H9 (cell line): Measurements from ENCODE around the gene FAM219B. TPM values are rescaled to one million over a fixed set of nuclear protein-coding genes. Genes with fewer than 3 reads are reported as not detected.

ENCODE experiments used
- DNase-seq: peaks from one replicate; pipeline ENCODE4 v3.0.0-alpha.2; 2017
- H2AFZ ChIP-seq: one replicate; pipeline ENCODE4 v1.6.1; 2013; ENCODE audit warnings: mild to moderate bottlenecking, low read length, control low read depth, moderate library complexity
- H2AK5ac ChIP-seq: 2 replicates; pipeline ENCODE4 v1.6.1; 2013; ENCODE audit warnings: low read length, control low read depth, mixed read lengths; ENCODE audit not compliant: insufficient read length
- H2BK120ac ChIP-seq: one replicate; pipeline ENCODE4 v1.6.1; 2013; ENCODE audit warnings: low read depth, mild to moderate bottlenecking, low read length, control low read depth, inconsistent platforms; ENCODE audit not compliant: poor library complexity, severe bottlenecking
- H2BK12ac ChIP-seq: 2 replicates; pipeline ENCODE4 v1.6.1; 2013; ENCODE audit warnings: low read length, control low read depth, mixed read lengths, low read depth; ENCODE audit not compliant: insufficient read length
- H2BK15ac ChIP-seq: 2 replicates; pipeline ENCODE4 v1.6.1; 2013; ENCODE audit warnings: low read depth, low read length, control low read depth
- H2BK20ac ChIP-seq: one replicate; pipeline ENCODE4 v1.6.1; 2013; ENCODE audit warnings: low read depth, mild to moderate bottlenecking, low read length, control low read depth, inconsistent platforms; ENCODE audit not compliant: poor library complexity, severe bottlenecking
- H2BK5ac ChIP-seq: 2 replicates; pipeline ENCODE4 v1.6.1; 2013; ENCODE audit warnings: low read length, control low read depth, mixed read lengths; ENCODE audit not compliant: insufficient read length
- H3K14ac ChIP-seq: 2 replicates; pipeline ENCODE4 v1.6.1; 2013; ENCODE audit warnings: low read length, control low read depth; ENCODE audit not compliant: insufficient read depth
- H3K18ac ChIP-seq: 2 replicates; pipeline ENCODE4 v1.6.1; 2013; ENCODE audit warnings: low read depth, mild to moderate bottlenecking, mixed read lengths, low read length, control low read depth; ENCODE audit not compliant: insufficient read length
- H3K23ac ChIP-seq: 2 replicates; pipeline ENCODE4 v1.6.1; 2013; ENCODE audit warnings: low read length, control low read depth, mixed read lengths, low read depth; ENCODE audit not compliant: insufficient read length
- H3K23me2 ChIP-seq: 2 replicates; pipeline ENCODE4 v1.6.1; 2013; ENCODE audit warnings: low read depth, mild to moderate bottlenecking, mixed read lengths, low read length, control low read depth; ENCODE audit not compliant: insufficient read length, poor library complexity, severe bottlenecking
- H3K27ac ChIP-seq: 2 replicates; pipeline ENCODE4 v1.5.1; 2013; ENCODE audit warnings: low read length, control low read depth, mixed read lengths, low read depth; ENCODE audit not compliant: insufficient read length
- H3K27me3 ChIP-seq: 2 replicates; pipeline ENCODE4 v1.6.1; 2013; ENCODE audit warnings: low read length, control low read depth, inconsistent platforms; ENCODE audit not compliant: insufficient read depth
- H3K4ac ChIP-seq: 2 replicates; pipeline ENCODE4 v1.6.1; 2013; ENCODE audit warnings: low read depth, mild to moderate bottlenecking, control low read depth, inconsistent platforms, low read length, moderate library complexity
- H3K4me1 ChIP-seq: 2 replicates; pipeline ENCODE4 v1.6.1; 2013; ENCODE audit warnings: low read length, control low read depth, inconsistent platforms; ENCODE audit not compliant: insufficient read depth
- H3K4me2 ChIP-seq: 2 replicates; pipeline ENCODE4 v1.6.1; 2013; ENCODE audit warnings: low read length, control low read depth, mixed read lengths; ENCODE audit not compliant: insufficient read length, insufficient read depth
- H3K56ac ChIP-seq: 2 replicates; pipeline ENCODE4 v1.6.1; 2013; ENCODE audit warnings: low read depth, mild to moderate bottlenecking, mixed read lengths, low read length, control low read depth; ENCODE audit not compliant: insufficient read length
- H3K79me1 ChIP-seq: 2 replicates; pipeline ENCODE4 v1.6.1; 2013; ENCODE audit warnings: low read depth, mild to moderate bottlenecking, moderate library complexity, low read length, control low read depth, inconsistent platforms; ENCODE audit not compliant: insufficient read depth, poor library complexity, severe bottlenecking
- H3K79me2 ChIP-seq: 2 replicates; pipeline ENCODE4 v1.6.1; 2013; ENCODE audit warnings: low read length, control low read depth, inconsistent platforms; ENCODE audit not compliant: insufficient read depth
- H3K9ac ChIP-seq: 2 replicates; pipeline ENCODE4 v1.6.1; 2013; ENCODE audit warnings: low read length, control low read depth, mixed read lengths; ENCODE audit not compliant: insufficient read length; ENCODE audit errors: extremely low read depth
- H3K9me3 ChIP-seq: one replicate; pipeline ENCODE4 v1.6.1; 2013; ENCODE audit warnings: low read depth, low read length, inconsistent platforms; ENCODE audit not compliant: control insufficient read depth
- H3T11ph ChIP-seq: one replicate; pipeline ENCODE4 v1.6.1; 2013; ENCODE audit warnings: mild to moderate bottlenecking, low read length, control low read depth, inconsistent platforms
- H4K20me1 ChIP-seq: one replicate; pipeline ENCODE4 v1.6.1; 2013; ENCODE audit not compliant: control insufficient read depth, insufficient read length, insufficient read depth
- H4K5ac ChIP-seq: 2 replicates; pipeline ENCODE4 v1.6.1; 2013; ENCODE audit warnings: low read depth, mild to moderate bottlenecking, mixed read lengths, low read length, control low read depth; ENCODE audit not compliant: insufficient read length
- H4K8ac ChIP-seq: replicated peaks from 2 replicates; pipeline ENCODE4 v1.6.1; 2013; ENCODE audit warnings: low read length, control low read depth, mixed read lengths, low read depth; ENCODE audit not compliant: insufficient read length
- H4K91ac ChIP-seq: 2 replicates; pipeline ENCODE4 v1.6.1; 2013; ENCODE audit warnings: low read depth, mild to moderate bottlenecking, moderate library complexity, mixed read lengths, low read length, control low read depth; ENCODE audit not compliant: insufficient read length
- H3K27ac Mint-ChIP-seq, 3 experiments: 2 replicates in 2 of 3; 3 replicates in 1 of 3; pipeline ENCODE4 v1.8.0; 2020 to 2021; ENCODE audit warnings: mixed read lengths in 3 of 3, mild to moderate bottlenecking in 1 of 3, moderate library complexity in 1 of 3
- H3K27me3 Mint-ChIP-seq: 2 replicates; pipeline ENCODE4 v1.8.0; 2021; ENCODE audit warnings: low read depth, mild to moderate bottlenecking, moderate library complexity, mixed read lengths
- H3K36me3 Mint-ChIP-seq, 3 experiments: 2 replicates in 2 of 3; 3 replicates in 1 of 3; pipeline ENCODE4 v1.8.0; 2020 to 2021; ENCODE audit warnings: low read depth in 3 of 3, mixed read lengths in 3 of 3; ENCODE audit not compliant: insufficient read depth in 1 of 3
- H3K4me1 Mint-ChIP-seq, 2 experiments: 2 replicates each; pipeline ENCODE4 v1.8.0; 2020; ENCODE audit warnings: mixed read lengths in 2 of 2
- H3K4me3 Mint-ChIP-seq, 2 experiments: 2 replicates in 1 of 2; 3 replicates in 1 of 2; pipeline ENCODE4 v1.8.0; 2020 to 2021; ENCODE audit warnings: mild to moderate bottlenecking in 2 of 2, mixed read lengths in 2 of 2, moderate library complexity in 1 of 2
- H3K9me3 Mint-ChIP-seq, 2 experiments: 2 replicates in 1 of 2; 3 replicates in 1 of 2; pipeline ENCODE4 v1.8.0; 2020; ENCODE audit warnings: mild to moderate bottlenecking in 2 of 2, mixed read lengths in 2 of 2, moderate library complexity in 1 of 2
- CTCF ChIP-seq: fragments of 200-600 bp; sonication (generic); conservative IDR thresholded peaks from 3 replicates; pipeline ENCODE4 v1.8.0; 2021; ENCODE audit warnings: antibody characterized with exemption, mild to moderate bottlenecking
- WGBS: extraction: QIAGEN DNeasy Blood & Tissue Kit; methylation state at CpG from one replicate; pipeline ENCODE4 v1.1.7; 2013; ENCODE audit warnings: missing lambda C conversion rate, low lambda C conversion rate, mixed read lengths; ENCODE audit not compliant: insufficient read length; ENCODE audit errors: extremely low coverage; 5-methylcytosine and 5-hydroxymethylcytosine counted together
- total RNA-seq: library from RNA; stranded (reverse); gene quantifications from 2 replicates; pipeline ENCODE4 v1.2.1, GENCODE V29; 2021

Gene FAM219B
- total RNA-seq, 1 experiment from 2014 or later = 60.3 TPM

DNA sequence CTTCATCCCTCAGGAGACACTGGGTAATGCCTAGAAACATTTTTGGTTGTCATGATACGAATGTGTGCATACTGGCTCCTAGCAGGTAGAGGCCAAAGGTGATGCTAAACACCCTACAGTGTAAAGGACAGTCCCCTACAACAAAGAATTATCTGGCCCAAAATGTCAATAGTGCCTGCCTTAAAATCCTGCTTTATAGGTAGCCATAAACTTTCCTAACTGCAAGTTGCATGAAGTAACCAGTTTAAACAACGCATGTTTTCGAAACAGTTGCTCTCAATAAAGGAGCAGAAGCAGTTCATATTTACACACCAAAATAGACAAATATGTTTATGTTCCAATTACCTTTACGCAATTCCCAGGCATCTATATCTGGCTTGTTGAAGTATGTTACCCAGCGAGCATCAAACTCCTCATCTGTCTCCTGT is 22.1 kb upstream of the FAM219B start:
- H4K20me1 ChIP-seq = no peaks in the 10 kb centered on the region
- H3K23ac ChIP-seq = no peak overlapping the region
- H3T11ph ChIP-seq = no peak overlapping the region
- H3K9ac ChIP-seq = no peak overlapping the region
- no peak overlapping the region for H2AFZ ChIP-seq
- no peak overlapping the region for H4K91ac ChIP-seq
- no peaks in the 10 kb centered on the region for H3K27me3 ChIP-seq
- no peaks in the 10 kb centered on the region for H3K23me2 ChIP-seq
- no peak overlapping the region for H2BK20ac ChIP-seq
- H3K9me3 ChIP-seq = no peaks in the 10 kb centered on the region
- Mint-ChIP-seq H3K4me1 (no peaks in the 10 kb centered on the region), H3K9me3 (no peaks in the 10 kb centered on the region), H3K27ac (no peak overlapping the region), H3K27me3 (no peaks in the 10 kb centered on the region), H3K4me3 (no peak overlapping the region), H3K36me3 (peaks cover 31 to 64% (median 55%) of the 10 kb centered on the region in 3 experiments; a peak in 6 of 7 replicates)
- no peak for TF ChIP-seq CTCF
- no CpG with 5 or more reads among the region's 5 CpGs for whole genome bisulfite sequencing
- no peak overlapping the region for H2AK5ac ChIP-seq
- H2BK15ac ChIP-seq = no peak overlapping the region
- no peaks in the 10 kb centered on the region for H3K4me1 ChIP-seq
- H4K5ac ChIP-seq = no peak overlapping the region
- no peak overlapping the region for H2BK12ac ChIP-seq
- peaks cover 10% of the 10 kb centered on the region for H3K79me1 ChIP-seq
- no peak overlapping the region for H2BK120ac ChIP-seq
- H3K79me2 ChIP-seq = peaks cover 5% of the 10 kb centered on the region; the same call in 1 of the 2 replicates
- no peak overlapping the region for H3K56ac ChIP-seq
- no peak overlapping the region for H3K14ac ChIP-seq
- H3K4ac ChIP-seq = no peak overlapping the region
- DNase-seq = no peak
- no peak overlapping the region for H3K27ac ChIP-seq
- no peak overlapping the region for H4K8ac ChIP-seq
- H3K4me2 ChIP-seq = no peak overlapping the region
- H3K18ac ChIP-seq = no peak overlapping the region
- H2BK5ac ChIP-seq = no peak overlapping the region
